T-helper 9 cell (primary cell): Measurements from ENCODE around the gene MLPH.

Experiments used
- DNase-seq: peaks from one replicate; pipeline ENCODE4 v3.0.0-alpha.2; 2020

The MLPH gene

GRCh38 chr2:237546876-237547395 lies 59.9 kb downstream of the MLPH start:
- DNase-seq, result no peak

GRCh38 chr2:237547841-237548416 lies 60.9 kb downstream of the MLPH start:
- no peak for DNase-seq

- DNase-seq, result no peak
Observed at GRCh38 chr2:237549216-237549615, 62.2 kb downstream of the MLPH start.

GRCh38 chr2:237549643-237550415 lies 62.8 kb downstream of the MLPH start:
- DNase-seq, result no peak

GRCh38 chr2:237551071-237551574 lies 64.1 kb downstream of the MLPH start:
- DNase-seq, result no peak

GRCh38 chr2:237552908-237553307 lies 65.9 kb downstream of the MLPH start:
- no peak for DNase-seq

GRCh38 chr2:237553948-237554347 lies 66.9 kb downstream of the MLPH start:
- DNase-seq, result no peak

DNA sequence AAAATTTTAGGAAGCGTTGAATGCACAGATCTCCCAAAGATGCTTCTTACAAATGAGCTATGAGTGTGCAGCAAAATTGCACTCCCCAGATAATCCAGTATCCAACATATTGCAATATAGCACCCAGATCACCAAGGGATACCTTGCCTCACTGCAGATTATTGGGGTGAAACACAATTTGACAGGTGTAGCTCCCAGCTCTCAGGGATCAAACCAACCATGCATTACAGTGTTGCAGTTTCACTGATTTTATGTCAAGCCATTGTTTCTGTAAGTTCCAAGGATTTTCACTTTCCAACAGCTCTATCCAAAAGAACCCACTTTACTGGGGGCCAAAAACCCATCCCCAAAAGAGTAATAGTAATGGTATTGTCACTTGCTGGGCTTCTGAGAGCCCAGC lies 68.5 kb downstream of the MLPH start:
- DNase-seq, result no peak

- DNase-seq, result no peak
Observed at GRCh38 chr2:237556773-237557632, 70.0 kb downstream of the MLPH start.

- DNase-seq, result no peak
Observed at GRCh38 chr2:237557633-237558015, 70.6 kb downstream of the MLPH start.

DNA sequence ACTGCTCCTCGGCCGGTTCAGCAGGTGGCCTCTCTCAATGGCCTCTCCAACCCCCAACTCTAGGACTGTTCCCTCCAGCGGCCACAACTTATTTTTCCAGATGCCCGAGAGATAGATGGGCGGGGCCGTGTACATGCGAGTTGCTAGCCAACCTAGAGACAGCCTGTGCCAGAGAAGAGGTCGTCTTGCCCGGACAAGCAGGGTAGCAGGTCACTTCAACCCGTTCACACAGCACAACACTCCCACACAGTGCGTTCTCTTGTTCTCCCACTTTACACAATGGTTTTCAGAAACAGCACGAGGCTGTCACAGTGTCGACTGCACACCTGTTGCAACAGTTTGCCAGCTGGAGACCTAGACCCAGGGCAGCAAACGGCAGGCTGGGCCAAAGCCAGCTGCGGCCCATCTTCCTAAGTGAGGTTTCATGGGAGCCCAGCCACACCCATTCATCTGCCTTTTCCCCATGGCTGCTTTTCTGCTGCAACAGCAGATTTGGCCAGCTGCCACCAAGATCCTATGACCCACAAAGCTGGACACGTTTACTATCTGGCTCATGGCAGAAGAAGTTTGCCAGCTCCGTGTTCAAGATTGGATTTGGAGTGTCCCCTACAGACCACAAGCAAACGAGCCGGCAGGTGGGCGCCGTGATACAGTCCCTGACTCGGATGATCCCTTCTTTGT lies 72.0 kb downstream of the MLPH start:
- no peak for DNase-seq

DNA sequence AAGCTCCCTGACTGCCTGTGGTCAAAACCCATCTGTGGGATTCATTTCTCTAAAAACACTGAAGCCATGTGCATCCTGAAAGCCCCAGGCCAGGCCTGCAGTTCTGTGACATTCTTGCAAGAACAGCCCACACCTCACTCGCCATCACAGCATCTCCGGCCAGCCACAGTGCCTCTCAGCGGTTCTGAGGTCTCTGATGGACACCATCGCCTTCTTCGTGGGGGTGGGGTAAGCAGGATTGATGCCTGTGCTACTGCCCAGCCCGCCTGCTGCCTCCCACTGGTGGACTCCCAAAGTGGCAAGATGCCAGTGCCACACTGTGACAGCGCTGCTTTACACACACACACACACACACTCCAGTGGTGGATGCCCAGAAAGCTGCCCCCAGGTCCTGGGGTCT lies 74.2 kb downstream of the MLPH start:
- no peak for DNase-seq

- no peak for DNase-seq
Observed at GRCh38 chr2:237563816-237564215, 76.8 kb downstream of the MLPH start.

DNA sequence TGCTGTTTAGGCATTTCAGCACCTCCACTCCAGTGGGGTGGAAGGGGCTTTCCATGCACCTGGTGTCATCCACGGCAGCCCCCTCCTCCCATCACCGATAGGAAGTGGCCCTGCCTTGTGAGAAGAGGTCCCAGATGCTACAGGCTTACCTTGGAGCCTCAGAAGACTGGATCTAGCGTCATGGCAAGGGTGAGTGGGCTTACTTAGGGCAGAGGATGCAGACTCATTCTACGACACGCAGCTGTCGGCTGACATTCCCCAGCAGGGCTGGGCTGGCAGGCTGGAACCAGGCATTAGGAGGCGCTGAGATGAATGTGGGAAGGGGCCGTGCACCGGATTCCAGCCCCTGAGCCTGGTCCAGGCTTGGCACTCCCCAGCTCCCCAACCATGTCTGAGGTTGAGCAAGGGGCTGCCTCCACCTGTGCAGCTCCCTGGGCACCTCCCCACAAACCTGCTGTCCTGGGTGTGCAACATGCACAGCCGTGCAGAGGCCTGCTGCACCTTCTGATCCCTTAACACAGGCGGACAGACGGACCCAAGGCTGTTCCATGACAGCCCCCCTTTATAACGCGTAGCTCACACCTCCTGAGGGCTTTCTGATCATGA lies 77.6 kb downstream of the MLPH start:
- no peak for DNase-seq

DNA sequence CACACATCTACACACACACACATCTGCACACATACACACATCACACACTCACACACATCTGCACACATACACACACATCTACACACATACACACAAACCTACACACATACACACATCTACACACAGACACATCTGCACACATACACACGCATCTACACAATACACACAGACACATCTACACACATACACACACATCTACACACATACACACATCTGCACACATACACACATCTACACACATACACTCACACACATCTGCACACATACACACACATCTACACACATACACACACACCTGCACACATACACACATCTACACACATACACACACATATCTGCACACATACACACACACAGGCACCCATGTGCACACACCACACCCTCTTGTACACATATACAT lies 78.9 kb downstream of the MLPH start:
- DNase-seq, result no peak

DNA sequence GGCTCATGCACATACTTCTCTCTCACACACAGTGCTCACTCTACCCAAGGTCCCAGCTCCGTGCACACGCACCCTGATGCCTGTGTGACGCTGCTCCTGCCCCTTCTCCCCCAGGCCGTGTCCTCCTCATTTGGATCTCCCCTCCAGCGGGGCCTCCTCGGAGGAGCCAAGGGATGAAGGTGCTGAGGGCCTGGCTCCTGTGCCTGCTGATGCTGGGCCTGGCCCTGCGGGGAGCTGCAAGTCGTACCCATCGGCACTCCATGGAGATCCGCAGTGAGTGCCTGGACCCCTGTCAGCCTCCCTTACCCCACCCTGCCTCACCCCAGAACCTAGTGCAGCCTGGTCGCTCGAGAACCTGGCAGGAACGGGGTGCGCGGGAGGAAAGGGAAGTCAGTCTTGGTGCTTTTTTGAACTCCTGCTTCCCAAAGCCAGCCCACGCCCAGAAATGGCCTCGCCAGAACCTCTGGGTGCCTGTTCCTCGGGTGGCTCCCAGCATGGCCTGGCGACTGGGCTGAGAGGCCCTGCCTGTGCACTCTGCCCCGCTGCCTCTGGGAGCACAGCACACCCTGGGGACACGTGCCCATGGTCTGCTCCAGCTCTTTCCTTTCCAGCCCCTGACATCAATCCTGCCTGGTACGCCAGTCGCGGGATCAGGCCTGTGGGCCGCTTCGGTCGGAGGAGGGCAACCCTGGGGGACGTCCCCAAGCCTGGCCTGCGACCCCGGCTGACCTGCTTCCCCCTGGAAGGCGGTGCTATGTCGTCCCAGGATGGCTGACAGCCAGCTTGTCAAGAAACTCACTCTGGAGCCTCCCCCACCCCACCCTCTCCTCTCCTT lies 79.6 kb downstream of the MLPH start, which contains the start of gene PRLH:
PRLH (plus strand) TSS at position 174 of the 835 bp plus-strand sequence; CDS start at position 174, 0 bp downstream.
- DNase-seq, result no peak

GRCh38 chr2:237567276-237568029 lies 80.4 kb downstream of the MLPH start:
- no peak for DNase-seq

- no peak for DNase-seq
Observed at GRCh38 chr2:237568121-237568660, 81.1 kb downstream of the MLPH start.

DNA sequence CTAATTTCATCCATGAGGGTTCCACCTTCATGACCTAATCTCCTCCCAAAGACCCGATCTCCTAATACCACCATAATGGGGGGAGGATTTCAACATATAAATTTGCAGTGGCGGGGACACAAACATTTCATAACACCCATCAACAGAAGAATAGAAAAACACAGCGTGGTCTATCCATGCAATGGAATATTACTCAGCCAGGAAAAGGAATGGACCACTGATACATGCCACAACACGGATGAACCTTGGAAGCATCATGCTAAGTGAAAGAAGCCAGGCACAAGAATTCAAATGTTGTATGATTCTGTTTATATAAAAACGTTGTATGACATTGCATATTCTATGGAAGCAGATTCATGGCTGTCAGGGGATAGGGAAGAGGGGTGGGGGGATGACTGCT lies 82.0 kb downstream of the MLPH start:
- DNase-seq, result no peak

GRCh38 chr2:237569896-237570295 lies 82.8 kb downstream of the MLPH start:
- DNase-seq, result no peak
